Rectal smooth muscle tissue (tissue), 1 donor: ENCODE results near the gene ART4.

ENCODE experiments used
- H3K27ac ChIP-seq: one replicate; pipeline ENCODE4 v1.7.0; 2013; ENCODE audit warnings: low read depth, low read length, inconsistent platforms
- H3K27me3 ChIP-seq: one replicate; pipeline ENCODE4 v1.7.0; 2013; ENCODE audit warnings: low read length; ENCODE audit not compliant: control insufficient read depth, insufficient read depth
- H3K36me3 ChIP-seq: one replicate; pipeline ENCODE4 v1.7.0; 2013; ENCODE audit warnings: low read length; ENCODE audit not compliant: control insufficient read depth, insufficient read depth
- H3K4me1 ChIP-seq: one replicate; pipeline ENCODE4 v1.7.0; 2013; ENCODE audit warnings: low read length; ENCODE audit not compliant: control insufficient read depth, insufficient read depth
- H3K4me3 ChIP-seq: one replicate; pipeline ENCODE4 v1.7.0; 2013; ENCODE audit warnings: low read length
- H3K9ac ChIP-seq: one replicate; pipeline ENCODE4 v1.7.0; 2013; ENCODE audit warnings: low read length

ART4 gene

GRCh38 chr12:14846042-14846587, 2.8 kb upstream of the ART4 start:
- Histone ChIP-seq H3K27me3 (no peaks in the 10 kb centered on the region), H3K4me3 (no peak overlapping the region), H3K4me1 (peaks cover 6% of the 10 kb centered on the region), H3K27ac (no peak overlapping the region), H3K36me3 (no peaks in the 10 kb centered on the region), H3K9ac (no peak overlapping the region)

GRCh38 chr12:14845350-14845750, 2.0 kb upstream of the ART4 start:
- Histone ChIP-seq H3K4me1 (peaks cover 6% of the 10 kb centered on the region), H3K4me3 (no peak overlapping the region), H3K36me3 (no peaks in the 10 kb centered on the region), H3K27me3 (no peaks in the 10 kb centered on the region), H3K27ac (no peak overlapping the region), H3K9ac (no peak overlapping the region)

- H3K9ac ChIP-seq = no peak overlapping the region
- H3K4me1 ChIP-seq = peaks cover 6% of the 10 kb centered on the region
- H3K36me3 ChIP-seq = no peaks in the 10 kb centered on the region
- H3K4me3 ChIP-seq = no peak overlapping the region
- H3K27me3 ChIP-seq = no peaks in the 10 kb centered on the region
- no peak overlapping the region for H3K27ac ChIP-seq
These were observed 1.1 kb upstream of the ART4 start for GRCh38 chr12:14844401-14844800.

GRCh38 chr12:14842315-14842714, 1.0 kb downstream of the ART4 start:
- no peak overlapping the region for H3K4me3 ChIP-seq
- H3K27ac ChIP-seq = no peak overlapping the region
- no peaks in the 10 kb centered on the region for H3K27me3 ChIP-seq
- peaks cover 6% of the 10 kb centered on the region for H3K4me1 ChIP-seq
- no peaks in the 10 kb centered on the region for H3K36me3 ChIP-seq
- no peak overlapping the region for H3K9ac ChIP-seq

- Histone ChIP-seq H3K27me3 (no peaks in the 10 kb centered on the region), H3K36me3 (no peaks in the 10 kb centered on the region), H3K4me3 (no peak overlapping the region), H3K4me1 (peaks cover 6% of the 10 kb centered on the region), H3K27ac (no peak overlapping the region), H3K9ac (no peak overlapping the region)
These were observed 1.6 kb downstream of the ART4 start for GRCh38 chr12:14841761-14842160.

GRCh38 chr12:14840616-14841015, 2.7 kb downstream of the ART4 start:
- Histone ChIP-seq H3K27ac (no peak overlapping the region), H3K4me3 (no peak overlapping the region), H3K36me3 (no peaks in the 10 kb centered on the region), H3K9ac (no peak overlapping the region), H3K27me3 (no peaks in the 10 kb centered on the region), H3K4me1 (peaks cover 4% of the 10 kb centered on the region)

- Histone ChIP-seq H3K4me1 (peaks cover 6% of the 10 kb centered on the region), H3K4me3 (no peak overlapping the region), H3K36me3 (no peaks in the 10 kb centered on the region), H3K9ac (no peak overlapping the region), H3K27me3 (no peaks in the 10 kb centered on the region), H3K27ac (no peak overlapping the region)
These were observed 4.1 kb downstream of the ART4 start for GRCh38 chr12:14839262-14839661.

- Histone ChIP-seq H3K4me1 (peaks cover 3% of the 10 kb centered on the region), H3K36me3 (no peaks in the 10 kb centered on the region), H3K9ac (no peak overlapping the region), H3K4me3 (no peak overlapping the region), H3K27ac (no peak overlapping the region), H3K27me3 (no peaks in the 10 kb centered on the region)
These were observed 6.8 kb downstream of the ART4 start for GRCh38 chr12:14836336-14837210.

- Histone ChIP-seq H3K4me1 (peaks cover 2% of the 10 kb centered on the region), H3K27ac (no peak overlapping the region), H3K9ac (no peak overlapping the region), H3K36me3 (no peaks in the 10 kb centered on the region), H3K27me3 (no peaks in the 10 kb centered on the region), H3K4me3 (no peak overlapping the region)
These were observed 8.8 kb downstream of the ART4 start for GRCh38 chr12:14834509-14834908.

GRCh38 chr12:14833952-14834351, 9.4 kb downstream of the ART4 start:
- Histone ChIP-seq H3K27me3 (no peaks in the 10 kb centered on the region), H3K36me3 (no peaks in the 10 kb centered on the region), H3K27ac (no peak overlapping the region), H3K4me3 (no peak overlapping the region), H3K9ac (no peak overlapping the region), H3K4me1 (peaks cover 2% of the 10 kb centered on the region)

- Histone ChIP-seq H3K9ac (no peak overlapping the region), H3K4me1 (peaks cover 2% of the 10 kb centered on the region), H3K27me3 (no peaks in the 10 kb centered on the region), H3K4me3 (no peak overlapping the region), H3K36me3 (no peaks in the 10 kb centered on the region), H3K27ac (no peak overlapping the region)
These were observed 10.0 kb downstream of the ART4 start for GRCh38 chr12:14833336-14833735.

- Histone ChIP-seq H3K27ac (no peak overlapping the region), H3K27me3 (no peaks in the 10 kb centered on the region)
These were observed 14.4 kb downstream of the ART4 start for GRCh38 chr12:14828892-14829291.

GRCh38 chr12:14827043-14827442, 16.3 kb downstream of the ART4 start:
- H3K4me3 ChIP-seq = no peak overlapping the region
- no peaks in the 10 kb centered on the region for H3K36me3 ChIP-seq
- H3K4me1 ChIP-seq = no peaks in the 10 kb centered on the region
- H3K27ac ChIP-seq = no peak overlapping the region
- H3K27me3 ChIP-seq = no peaks in the 10 kb centered on the region
- H3K9ac ChIP-seq = no peak overlapping the region

More at GRCh38 chr12:14828892-14829291, 14.4 kb downstream of the ART4 start:
- H3K9ac ChIP-seq = no peak overlapping the region
- H3K4me3 ChIP-seq = no peak overlapping the region
- no peaks in the 10 kb centered on the region for H3K36me3 ChIP-seq
- no peaks in the 10 kb centered on the region for H3K4me1 ChIP-seq
